Activated naive CD4-positive, alpha-beta T cell (primary cell): ENCODE data around the gene CEP44.
"Not testable (repeated sequence)": the region's sequence is repeated elsewhere in the genome, so short reads cannot be mapped to it uniquely, and the experiment has no call there.

ENCODE experiments used
- DNase-seq, 4 experiments: peaks; one replicate each; lab custom pipeline; 2025; lab: John Stamatoyannopoulos, UW

The CEP44 gene

DNA sequence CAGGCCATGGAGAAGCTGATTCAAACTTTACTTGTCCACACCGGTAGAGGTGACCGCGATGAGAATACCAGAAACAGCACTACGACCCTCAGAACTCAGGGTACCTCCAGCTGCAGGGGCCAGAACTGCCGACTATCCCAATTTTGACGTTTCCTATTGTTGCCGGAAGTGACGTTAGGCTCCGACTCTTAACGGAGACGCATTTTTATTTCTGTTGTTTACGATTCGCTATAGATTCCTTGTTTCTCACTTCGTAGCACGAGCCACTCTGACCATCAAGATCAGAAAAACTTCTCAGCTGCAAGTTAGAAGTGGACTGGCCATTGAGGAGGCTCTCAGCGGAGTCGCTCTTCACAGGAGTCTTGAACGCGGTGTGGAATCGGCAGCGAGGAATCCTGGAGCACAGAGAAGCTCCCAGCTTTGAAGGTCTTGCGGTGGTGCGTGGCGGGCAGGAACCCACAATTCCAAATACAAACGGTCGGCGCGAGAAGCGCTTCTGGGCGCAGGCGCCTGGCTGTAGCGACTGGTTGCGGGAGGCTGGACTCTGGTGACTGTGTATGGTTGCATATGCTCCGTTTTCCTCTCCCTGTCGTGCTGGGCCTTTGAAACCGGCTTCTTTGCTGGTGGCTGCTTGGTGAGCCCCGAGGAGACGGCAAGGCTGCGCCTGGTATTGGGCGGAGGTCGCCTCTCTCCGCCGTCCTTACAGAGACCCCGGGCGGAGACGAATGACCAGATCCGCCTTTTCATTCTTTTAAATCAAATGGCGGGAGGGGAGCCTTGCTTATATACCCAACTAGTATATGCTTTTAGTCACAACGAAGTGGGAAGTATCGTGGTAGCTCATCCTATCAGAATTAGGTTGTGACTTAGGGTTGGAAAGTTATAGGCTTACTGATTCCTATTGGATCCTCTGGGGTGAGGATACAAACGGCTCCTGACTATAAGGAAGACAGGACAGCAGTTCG, at the start of gene CEP44, which contains the start of gene FBXO8:
Gene CEP44 (plus strand): TSS at position 405 of the 965 bp plus-strand sequence. CDS start 15,211 bp downstream, outside the sequence.
Gene FBXO8 (minus strand): TSS at position 161 of the 965 bp plus-strand sequence. CDS start 20,575 bp downstream, outside the sequence.
- DNase-seq: peak; percentile 21 to 53 (median 40)

DNA sequence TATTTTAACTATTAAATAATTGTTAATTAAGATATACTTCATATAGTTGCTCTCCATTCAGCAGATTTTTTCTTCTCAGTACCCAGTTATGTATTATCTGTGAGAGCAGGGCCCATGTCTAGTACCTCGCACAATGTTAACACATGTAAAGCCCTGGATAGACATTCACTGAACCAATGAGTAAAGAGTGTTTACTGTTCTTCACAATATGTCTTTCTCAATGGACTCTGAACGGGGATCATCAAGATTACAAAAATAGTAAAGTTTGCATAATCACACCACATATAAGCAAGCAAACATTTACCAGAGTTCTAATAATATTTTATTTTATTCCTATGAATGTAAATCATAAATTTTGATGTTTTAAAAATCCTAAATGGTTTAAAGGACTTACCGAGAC, 47.4 kb upstream of the CEP44 start:
- DNase-seq: no peak

DNA sequence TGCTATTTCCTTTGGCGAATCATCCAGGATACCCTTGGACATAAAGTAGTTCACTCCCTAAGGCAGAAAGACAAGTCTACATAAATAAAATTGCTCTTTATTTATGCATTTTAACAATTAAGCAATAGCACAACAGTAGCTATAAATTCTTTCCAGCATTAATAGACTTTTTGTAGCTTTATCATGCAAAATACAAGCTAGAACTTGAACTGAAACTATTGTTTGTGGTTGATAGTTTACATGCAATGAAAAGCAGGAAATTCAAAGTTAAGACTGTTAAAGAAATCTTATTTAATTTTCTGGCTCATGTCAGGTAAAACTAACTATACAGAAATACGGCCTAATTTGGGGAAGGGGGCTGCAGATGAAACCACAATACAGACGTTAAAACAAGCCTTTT, 42.5 kb upstream of the CEP44 start:
- no peak for DNase-seq

DNA sequence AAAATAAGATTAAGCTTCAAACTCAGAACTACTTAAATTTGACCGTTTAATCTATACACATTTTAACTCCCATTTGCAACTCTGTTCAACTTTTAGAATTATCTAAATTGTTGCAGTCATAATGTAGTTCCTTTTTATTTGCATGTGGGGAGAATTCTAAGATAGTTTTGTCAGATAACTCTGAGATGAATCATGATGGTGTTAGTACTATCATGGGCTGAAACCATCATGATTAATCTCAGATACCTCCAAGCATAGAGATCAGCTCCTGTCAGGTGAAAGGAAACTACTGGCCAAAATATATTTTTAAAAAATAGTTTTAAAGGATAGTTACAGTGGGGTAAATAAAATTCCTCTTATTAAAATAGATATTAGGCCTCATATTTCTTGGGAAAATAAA, 39.3 kb upstream of the CEP44 start:
- no peak for DNase-seq

DNA sequence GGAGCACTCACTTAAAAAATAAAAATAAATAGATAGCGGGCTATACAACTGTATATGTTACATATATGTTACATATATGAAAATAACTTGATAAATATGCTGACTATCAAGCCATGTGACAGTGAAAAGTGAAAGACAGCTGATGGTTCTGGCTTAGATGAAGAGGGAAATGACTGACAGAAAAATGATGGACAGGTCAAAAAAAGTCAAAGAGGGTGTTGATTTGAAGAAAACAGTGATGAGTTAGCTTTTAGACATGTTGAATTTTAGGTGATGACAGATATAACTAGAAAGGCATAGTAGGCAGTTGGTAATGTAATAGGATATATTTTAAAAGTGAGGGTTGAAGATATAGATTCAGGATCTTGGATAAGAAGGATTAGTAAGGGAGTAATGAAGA, 38.0 kb upstream of the CEP44 start:
- no peak for DNase-seq

- DNase-seq: no peak
These were observed 35.3 kb upstream of the CEP44 start for GRCh38 chr4:174248407-174248806.

GRCh38 chr4:174252412-174252811, 31.3 kb upstream of the CEP44 start:
- no peak for DNase-seq

DNA sequence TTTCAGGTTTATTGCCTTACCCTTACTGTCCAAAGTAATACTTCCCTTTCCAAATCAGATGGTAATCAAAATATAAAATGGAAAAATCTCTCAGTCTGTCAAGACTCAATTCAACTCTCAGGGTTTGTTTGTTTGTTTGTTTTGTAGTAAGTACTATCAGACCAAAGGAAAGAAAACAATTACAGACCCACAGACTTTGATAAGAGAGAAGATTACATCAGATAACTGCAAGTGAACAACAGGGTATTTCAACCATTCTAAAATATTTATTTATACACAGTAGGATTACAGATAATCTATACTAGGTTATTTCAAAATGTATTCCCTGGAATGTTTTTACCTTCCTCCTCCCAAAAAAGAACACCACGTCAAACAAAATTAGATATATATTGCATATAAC, 29.1 kb upstream of the CEP44 start:
- no peak for DNase-seq

GRCh38 chr4:174255374-174255773, 28.3 kb upstream of the CEP44 start:
- no peak for DNase-seq

DNA sequence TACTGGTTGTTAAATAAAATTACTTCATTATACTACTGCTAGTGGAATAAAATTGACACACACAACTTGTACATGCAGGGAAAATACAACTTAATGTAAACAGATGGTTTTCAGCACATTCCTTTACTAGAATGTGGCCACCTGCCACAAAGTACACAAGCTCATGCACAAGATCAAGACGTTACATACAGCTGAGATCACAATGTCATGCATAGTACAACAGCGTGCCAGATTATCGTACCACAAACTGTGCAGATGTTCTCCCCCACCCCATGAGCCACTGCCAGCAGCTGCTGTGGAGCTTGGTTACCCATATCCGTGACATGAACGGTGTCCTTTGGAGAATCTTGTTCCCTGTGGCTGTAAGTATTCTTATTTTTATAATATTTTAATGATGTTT, 27.9 kb upstream of the CEP44 start:
- no peak for DNase-seq

DNA sequence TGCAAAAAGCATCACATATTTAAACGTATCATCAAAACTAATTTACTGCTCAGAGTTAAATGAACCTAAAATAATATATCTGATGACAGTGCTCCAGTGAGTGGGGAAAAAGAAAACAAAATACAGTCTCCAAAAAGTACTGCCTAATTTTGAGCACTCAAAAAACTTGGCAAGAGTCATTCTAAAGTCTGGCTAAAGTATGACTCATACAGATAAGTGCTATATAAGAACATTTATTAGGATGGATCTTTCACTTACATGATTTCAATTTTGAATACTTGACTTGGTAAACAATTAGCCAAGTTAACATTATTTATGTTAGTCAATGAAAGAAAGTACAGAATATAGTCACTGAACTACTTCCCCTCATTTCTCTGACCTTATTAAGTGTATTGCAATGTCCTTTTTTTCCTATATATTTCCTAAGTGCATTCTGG, 27.4 kb upstream of the CEP44 start:
- DNase-seq: no peak

GRCh38 chr4:174259580-174259979, 24.1 kb upstream of the CEP44 start:
- DNase-seq: no peak

DNA sequence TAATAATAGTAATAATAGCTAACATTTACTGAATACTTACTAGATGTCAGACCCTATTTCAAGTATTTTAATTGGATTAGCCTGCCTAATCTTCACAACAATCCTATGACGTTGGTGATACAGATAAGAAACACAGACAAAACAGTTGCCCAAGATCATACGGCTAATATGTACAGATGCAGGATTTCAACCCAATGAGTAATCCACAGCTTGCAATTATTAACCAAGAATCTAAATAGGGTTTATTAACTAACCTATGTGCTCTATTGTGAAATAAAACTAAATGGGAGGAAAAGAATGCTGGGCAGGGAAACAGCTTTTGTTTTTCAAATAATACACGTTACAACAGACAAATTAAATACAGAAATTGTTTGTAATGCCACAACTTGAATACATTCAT, 23.6 kb upstream of the CEP44 start:
- DNase-seq: no peak

GRCh38 chr4:174261432-174261831, 22.3 kb upstream of the CEP44 start:
- DNase-seq: not testable (repeated sequence)

DNA sequence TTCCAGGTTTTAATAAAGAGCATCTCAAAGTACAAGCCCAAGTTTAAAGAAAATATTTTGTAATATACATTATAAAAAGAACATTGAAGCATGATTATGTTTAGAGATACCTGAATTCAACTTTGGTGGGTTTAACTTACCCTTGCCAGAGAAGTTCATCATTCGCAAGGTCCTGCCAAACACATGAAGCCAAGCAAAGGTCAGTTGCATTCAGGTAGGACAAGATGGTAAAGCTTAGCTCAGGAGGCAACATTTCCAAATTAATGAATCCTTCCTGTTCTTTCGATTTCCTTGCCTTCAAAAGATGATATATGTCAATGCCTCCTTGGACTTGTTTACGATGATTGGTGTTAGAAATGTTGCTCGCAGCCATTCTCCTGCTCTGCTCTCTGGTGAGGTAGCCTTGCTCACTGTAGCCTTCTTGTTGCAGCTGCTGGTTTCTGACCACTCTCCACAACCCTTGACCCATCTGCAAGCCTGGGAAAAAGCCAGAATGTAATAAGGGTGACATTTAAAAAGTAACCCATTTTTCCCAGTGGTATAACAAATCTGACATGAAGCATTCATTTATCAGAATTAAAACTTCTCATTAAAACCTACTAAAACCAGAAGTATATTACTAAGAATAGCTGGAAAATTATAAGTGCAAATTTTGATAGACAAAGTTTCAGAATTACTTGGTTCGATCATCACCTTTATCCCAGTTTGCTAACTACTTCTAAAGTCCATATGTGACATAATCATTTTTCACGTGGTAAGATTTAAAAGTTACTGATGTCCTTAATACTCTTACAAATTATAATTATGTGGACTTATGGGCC, 20.9 kb upstream of the CEP44 start:
- DNase-seq: no peak

- DNase-seq: no peak
These were observed 20.3 kb upstream of the CEP44 start for GRCh38 chr4:174263445-174263736.

DNA sequence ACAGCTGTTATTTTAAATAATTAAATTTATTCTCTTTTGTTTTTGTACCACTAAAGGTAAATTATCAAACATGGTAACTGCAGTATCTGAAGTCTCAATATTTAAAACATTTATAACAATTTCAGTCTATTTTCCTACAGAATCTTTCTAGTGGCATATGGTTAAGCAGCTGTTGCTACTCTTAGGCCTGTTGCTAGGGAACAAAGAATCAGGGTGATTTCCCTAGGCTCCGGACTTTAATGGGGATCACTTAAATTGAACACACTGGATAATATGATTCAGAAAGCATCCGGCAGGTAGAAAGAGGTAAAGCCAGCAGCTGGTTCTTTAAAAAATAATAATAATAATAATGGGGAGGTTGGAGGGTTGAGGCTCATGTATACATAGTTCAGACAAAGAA, 17.8 kb upstream of the CEP44 start:
- DNase-seq: no peak

- DNase-seq: no peak
These were observed 17.3 kb upstream of the CEP44 start for GRCh38 chr4:174266416-174266815.

DNA sequence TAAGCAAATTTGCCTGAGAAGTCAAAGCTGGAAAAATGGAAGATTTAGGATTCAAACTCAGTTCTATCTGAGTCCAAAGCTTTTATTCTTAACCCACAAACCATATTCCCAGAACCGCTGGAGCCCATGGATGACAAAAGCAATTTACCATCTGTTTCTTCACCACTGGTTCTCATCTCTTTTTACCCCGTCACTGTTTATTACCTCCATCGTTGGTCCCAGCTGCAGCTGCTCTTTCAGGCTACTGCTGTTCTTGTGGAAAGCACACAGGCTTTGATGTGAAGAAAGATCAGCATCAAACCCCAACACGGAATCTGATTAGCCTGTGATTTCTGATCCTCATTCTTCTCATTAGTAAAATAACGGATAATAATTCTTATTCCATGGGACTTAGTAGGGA, 9.8 kb upstream of the CEP44 start:
- DNase-seq: no peak

GRCh38 chr4:174274436-174274835, 9.3 kb upstream of the CEP44 start:
- no peak for DNase-seq

GRCh38 chr4:174275101-174275500, 8.6 kb upstream of the CEP44 start:
- DNase-seq: no peak

DNA sequence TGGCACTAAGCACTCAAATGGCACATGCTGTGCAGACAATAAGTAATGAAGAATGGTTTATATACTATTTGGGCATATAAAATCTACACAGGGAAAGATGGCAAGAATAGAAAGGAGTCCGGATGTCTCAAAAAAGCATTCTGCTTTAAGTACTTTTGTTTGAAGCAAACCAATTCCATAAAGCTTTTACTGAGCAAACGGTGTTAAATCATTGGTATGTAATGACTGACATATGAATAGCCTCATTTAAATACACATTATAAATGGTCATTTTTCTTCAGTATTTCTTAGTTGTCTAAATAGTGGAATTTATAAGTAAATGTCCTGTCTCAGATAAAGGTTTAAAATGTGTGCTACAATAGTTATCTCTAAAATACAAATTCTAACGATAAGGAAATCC, 6.3 kb upstream of the CEP44 start:
- no peak for DNase-seq

GRCh38 chr4:174278467-174278866, 5.2 kb upstream of the CEP44 start:
- no peak for DNase-seq
